Left renal cortex interstitium (tissue), 4 donors: ENCODE measurements around the gene TMEM119. TPM values are rescaled to one million over a fixed set of nuclear protein-coding genes. Genes with fewer than 3 reads are reported as not detected.

ENCODE experiments used
- DNase-seq, 4 donors: peaks; one replicate each; pipeline ENCODE4 v3.0.0-alpha.2; 2013; ENCODE audit warnings: low read depth in 4 of 4, low spot score in 2 of 4, missing footprints in 1 of 4
- polyA plus RNA-seq, 4 donors: library from polyadenylated mRNA; unstranded; fragments of 120-200 nt; gene quantifications; one replicate each; pipeline ENCODE4 v1.2.1, GENCODE V29; 2013; ENCODE audit not compliant: insufficient read length in 4 of 4

The TMEM119 gene
- polyA plus RNA-seq, 4 donors: 18.1 to 34.2 (median 24.5) TPM

- DNase-seq: peak in 2 of 4 donors; percentile 52 to 60
These were observed 20.4 kb upstream of the TMEM119 start for GRCh38 chr12:108618079-108618952.

- no peak for DNase-seq
These were observed 19.3 kb upstream of the TMEM119 start for GRCh38 chr12:108616941-108617858.

DNA sequence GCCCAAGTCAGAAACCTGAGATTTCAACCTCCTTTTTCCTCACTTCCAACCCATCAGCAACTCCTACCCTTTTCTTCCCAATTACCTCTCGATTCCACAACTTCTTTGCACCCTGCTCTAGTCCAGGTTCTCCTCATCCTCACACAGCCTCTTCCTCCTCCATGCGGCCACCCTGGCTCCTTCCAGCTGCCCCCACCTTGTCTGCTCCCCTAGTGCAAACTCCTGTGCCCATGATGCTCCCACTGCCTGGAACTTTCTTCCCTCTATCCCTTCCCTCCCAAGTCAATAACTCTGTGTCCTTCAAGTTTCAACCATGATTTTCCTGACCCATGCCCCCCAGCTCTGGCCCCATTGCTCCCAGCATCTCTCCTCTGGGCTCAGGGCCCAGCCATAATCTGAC lies 18.5 kb upstream of the TMEM119 start:
- DNase-seq: no peak

GRCh38 chr12:108615918-108616317 lies 18.0 kb upstream of the TMEM119 start:
- DNase-seq: no peak

GRCh38 chr12:108614639-108615038 lies 16.8 kb upstream of the TMEM119 start:
- no peak for DNase-seq

GRCh38 chr12:108614041-108614440 lies 16.2 kb upstream of the TMEM119 start:
- DNase-seq: no peak

GRCh38 chr12:108613548-108613947 lies 15.7 kb upstream of the TMEM119 start:
- DNase-seq: no peak

DNA sequence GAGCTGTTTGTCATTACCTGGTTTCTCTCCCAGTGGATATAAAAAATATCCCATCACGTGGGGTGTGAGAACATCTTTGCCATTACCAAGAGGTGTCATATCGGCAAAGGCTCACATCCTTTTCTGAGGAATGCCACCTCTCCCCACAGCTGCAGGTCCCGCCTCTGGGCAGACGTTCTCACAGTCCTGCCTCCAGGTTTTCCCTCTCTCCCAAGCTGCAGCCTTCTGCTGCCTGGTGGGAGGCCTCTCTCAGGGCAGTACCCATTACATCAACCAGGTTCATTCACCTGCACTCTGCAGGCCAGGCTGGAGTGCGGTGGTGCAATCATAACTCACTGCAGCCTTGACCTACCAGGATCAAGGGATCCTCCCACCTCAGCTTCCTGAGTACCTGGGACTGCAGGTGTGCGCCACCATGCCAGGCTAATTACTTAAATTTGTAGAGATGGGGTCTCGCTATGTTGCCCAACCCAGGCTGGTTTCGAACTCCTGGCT lies 15.0 kb upstream of the TMEM119 start:
- no peak for DNase-seq

- DNase-seq: no peak
These were observed 14.1 kb upstream of the TMEM119 start for GRCh38 chr12:108611884-108612415.

- DNase-seq: no peak
These were observed 13.1 kb upstream of the TMEM119 start for GRCh38 chr12:108610856-108611605.

- DNase-seq: no peak
These were observed 12.5 kb upstream of the TMEM119 start for GRCh38 chr12:108610336-108610815.

DNA sequence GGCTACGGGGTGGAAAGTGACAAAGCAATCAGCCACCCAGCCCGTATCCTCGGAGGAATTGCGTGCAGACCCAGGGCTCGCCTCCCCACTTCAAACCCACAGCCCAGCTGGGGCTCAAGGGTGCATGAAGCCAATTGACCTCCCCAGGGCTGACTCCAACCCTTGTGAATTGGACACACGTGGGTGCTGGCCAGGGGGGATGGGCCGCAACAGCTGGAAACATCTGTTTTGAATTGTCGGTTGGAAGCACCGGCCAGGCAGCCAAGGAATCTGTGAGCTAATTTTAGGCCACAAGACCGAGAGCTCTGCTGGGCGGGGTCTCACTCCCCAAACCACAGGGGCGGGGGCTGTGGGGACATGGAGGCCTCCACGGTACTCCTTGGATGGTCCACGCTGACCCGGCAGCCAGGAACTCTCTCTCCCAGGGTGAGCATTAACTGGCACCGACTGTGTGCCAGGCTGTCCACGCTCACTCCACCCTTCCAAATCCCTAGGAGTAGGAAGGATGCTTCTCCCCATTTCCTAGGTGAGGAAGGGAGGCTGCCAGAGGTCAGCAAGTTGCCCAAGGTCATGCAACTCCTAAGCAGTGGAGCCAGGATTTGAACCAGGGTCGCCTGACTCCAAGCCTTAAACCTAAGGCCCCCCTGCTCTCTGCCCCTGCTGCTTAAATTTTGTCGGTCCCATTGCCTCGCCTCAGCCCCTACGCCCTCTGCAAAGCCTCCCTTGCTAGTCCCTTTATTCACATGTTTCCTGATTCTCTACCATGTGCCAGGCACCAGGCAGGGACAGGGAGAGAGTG lies 11.9 kb upstream of the TMEM119 start:
- peak in 2 of 4 donors; percentile 76 to 80 for DNase-seq

- DNase-seq: no peak
These were observed 10.7 kb upstream of the TMEM119 start for GRCh38 chr12:108608616-108609015.

DNA sequence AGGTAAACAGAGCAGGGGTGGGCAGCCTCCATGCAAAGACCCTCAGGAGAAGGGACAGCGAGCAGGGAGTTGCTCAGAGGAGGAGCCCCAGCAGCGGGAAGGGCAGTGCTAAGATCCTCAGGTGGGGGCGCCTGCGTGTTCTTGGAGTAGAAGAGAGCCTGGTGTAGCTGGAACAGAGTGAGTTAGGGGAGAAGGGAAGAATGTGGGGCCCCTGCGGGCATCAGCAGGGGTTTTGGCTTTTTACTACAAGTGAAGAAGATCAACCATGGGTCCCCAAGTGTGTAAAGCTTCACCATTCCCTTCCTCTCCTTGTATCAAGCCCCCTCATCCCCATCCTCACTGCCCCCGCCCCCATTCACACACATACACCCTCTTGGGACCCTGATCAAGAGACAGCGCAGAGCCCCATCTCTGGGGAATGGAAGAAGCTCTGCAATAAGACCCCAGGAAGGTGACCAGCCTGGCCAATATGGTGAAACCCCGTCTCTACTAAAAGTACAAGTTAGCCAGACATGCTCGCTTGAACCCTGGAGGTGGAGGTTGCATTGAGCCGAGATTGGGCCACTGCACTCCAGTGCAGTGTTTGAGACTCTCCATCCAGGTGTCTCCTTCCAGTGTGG lies 10.2 kb upstream of the TMEM119 start:
- DNase-seq: no peak

- no peak for DNase-seq
These were observed 8.6 kb upstream of the TMEM119 start for GRCh38 chr12:108606492-108606891.

DNA sequence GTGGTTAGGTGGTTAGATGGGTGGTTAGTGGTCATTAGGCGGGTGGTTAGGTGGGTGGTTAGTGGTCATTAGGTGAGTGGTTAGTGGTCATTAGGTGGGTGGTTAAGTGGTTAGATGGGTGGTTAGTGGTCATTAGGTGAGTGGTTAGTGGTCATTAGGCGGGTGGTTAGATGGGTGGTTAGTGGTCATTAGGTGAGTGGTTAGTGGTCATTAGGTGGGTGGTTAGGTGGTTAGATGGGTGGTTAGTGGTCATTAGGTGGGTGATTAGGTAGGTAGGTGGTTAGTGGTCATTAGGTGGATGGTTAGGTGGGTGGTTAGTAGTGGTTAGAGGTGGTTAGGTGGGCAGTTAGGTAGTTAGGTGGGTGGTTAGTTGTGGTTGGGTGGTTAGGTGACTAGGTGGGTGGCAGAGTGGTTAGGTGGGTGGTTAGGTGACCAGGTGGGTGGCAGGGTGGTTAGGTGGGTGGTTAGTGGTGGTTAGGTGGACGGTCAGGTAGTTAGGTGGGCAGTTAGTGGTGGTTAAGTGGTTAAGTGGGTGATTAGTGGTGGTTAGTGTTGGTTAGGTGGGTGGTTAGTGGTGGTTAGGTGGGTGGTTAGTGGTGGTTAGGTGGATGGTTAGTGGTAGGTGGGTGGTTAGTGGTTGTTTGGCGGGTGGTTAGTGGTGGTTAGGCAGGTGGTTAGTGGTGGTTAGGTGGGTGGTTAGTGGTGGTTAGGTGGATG lies 8.0 kb upstream of the TMEM119 start:
- no peak for DNase-seq

GRCh38 chr12:108605000-108605689 lies 7.3 kb upstream of the TMEM119 start:
- DNase-seq: no peak
